ENCODE data around the gene PLCB1. TPM values are rescaled to one million over a fixed set of nuclear protein-coding genes. Genes with fewer than 3 reads are reported as not detected.

PLCB1 gene
- total RNA-seq, 1 donor from 2014 or later: 16.2 TPM

GRCh38 chr20:8530022-8530421 lies 398.0 kb downstream of the PLCB1 start:
- no peak overlapping the region for H3K4me3 Mint-ChIP-seq (ENCODE audit: low read depth)

DNA sequence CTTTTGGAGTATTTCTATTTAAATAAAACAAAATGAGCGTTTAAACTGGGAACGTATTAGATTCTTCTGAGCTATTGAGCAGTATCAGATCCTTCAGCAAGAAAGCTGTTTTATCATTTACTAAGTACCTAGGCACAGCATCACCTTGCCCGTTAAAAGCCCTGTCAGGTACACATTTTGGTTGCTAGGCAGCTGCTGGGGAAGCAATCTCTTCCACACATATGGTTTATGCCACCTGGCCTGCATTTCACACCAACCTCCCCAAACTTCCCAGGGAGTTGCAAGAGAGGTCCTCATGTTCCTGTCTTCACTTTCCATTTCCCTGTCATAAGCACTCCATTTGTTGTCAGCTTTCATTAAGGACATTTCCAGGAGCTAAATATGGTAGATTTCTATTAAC lies 400.1 kb downstream of the PLCB1 start:
- H3K4me1 Mint-ChIP-seq (ENCODE audit: low read depth): no peaks in the 10 kb centered on the region
- no peak for DNase-seq (ENCODE audit: low spot score, unreplicated experiment)
- TF ChIP-seq, protein P1, sequence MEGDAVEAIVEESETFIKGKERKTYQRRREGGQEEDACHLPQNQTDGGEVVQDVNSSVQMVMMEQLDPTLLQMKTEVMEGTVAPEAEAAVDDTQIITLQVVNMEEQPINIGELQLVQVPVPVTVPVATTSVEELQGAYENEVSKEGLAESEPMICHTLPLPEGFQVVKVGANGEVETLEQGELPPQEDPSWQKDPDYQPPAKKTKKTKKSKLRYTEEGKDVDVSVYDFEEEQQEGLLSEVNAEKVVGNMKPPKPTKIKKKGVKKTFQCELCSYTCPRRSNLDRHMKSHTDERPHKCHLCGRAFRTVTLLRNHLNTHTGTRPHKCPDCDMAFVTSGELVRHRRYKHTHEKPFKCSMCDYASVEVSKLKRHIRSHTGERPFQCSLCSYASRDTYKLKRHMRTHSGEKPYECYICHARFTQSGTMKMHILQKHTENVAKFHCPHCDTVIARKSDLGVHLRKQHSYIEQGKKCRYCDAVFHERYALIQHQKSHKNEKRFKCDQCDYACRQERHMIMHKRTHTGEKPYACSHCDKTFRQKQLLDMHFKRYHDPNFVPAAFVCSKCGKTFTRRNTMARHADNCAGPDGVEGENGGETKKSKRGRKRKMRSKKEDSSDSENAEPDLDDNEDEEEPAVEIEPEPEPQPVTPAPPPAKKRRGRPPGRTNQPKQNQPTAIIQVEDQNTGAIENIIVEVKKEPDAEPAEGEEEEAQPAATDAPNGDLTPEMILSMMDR (IDR thresholded peaks at IDR 0.05; ENCODE audit: unreplicated experiment): no peak
- H3K4me3 Mint-ChIP-seq (ENCODE audit: low read depth): no peak overlapping the region
- H3K27me3 Mint-ChIP-seq: no peaks in the 10 kb centered on the region
- no peak overlapping the region for H3K27ac Mint-ChIP-seq
- no peaks in the 10 kb centered on the region for H3K9me3 Mint-ChIP-seq (ENCODE audit: low read depth)
- no peaks in the 10 kb centered on the region for H3K36me3 Mint-ChIP-seq (ENCODE audit: insufficient read depth)

More at GRCh38 chr20:8530022-8530421, 398.0 kb downstream of the PLCB1 start:
- DNase-seq (ENCODE audit: low spot score, unreplicated experiment): no peak
- TF ChIP-seq, protein P1 (IDR thresholded peaks at IDR 0.05; ENCODE audit: unreplicated experiment): no peak
- Mint-ChIP-seq H3K36me3 (ENCODE audit: insufficient read depth) (no peaks in the 10 kb centered on the region), H3K27ac (no peak overlapping the region), H3K27me3 (no peaks in the 10 kb centered on the region), H3K4me1 (ENCODE audit: low read depth) (no peaks in the 10 kb centered on the region), H3K9me3 (ENCODE audit: low read depth) (no peaks in the 10 kb centered on the region)

DNA sequence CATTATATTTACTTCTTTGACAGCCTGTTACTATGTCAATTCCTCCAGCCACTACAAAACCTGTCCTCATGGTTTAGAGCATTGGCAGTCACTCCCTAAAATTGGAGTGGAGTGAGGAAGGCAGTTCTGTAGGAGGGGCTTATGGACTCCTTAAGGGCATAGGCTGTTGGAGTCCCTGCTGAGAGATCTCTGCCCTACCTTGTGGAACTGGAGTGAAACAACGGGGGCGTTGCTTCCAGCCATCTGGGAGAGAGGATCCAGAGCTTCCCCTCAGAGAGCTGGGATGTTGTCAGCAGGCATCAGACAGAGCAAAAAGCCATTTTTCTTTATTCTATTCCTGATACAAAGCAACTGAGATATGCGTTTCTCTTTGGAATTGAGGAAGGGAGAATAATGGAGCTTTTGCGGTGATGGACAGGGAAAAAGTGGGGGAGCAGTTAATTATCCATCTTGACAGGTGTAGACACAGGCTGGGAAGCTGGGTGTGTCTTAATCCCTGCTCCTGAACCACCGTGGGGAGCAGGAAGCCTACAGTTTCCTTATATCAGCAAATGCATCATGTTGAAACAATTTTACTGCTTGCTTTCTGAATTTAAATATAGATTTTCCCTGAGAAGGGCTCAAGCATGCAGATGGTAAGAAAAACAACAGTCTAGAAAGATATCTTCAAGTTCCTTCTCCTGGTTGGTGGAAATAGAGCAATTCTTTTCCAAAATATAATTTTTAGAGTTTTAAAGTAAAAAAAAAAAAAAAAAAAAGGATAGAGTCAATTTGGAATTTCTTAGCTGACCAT lies 402.5 kb downstream of the PLCB1 start:
- H3K4me3 Mint-ChIP-seq (ENCODE audit: low read depth): no peak overlapping the region
- H3K4me1 Mint-ChIP-seq (ENCODE audit: low read depth): no peaks in the 10 kb centered on the region
- no peaks in the 10 kb centered on the region for H3K9me3 Mint-ChIP-seq (ENCODE audit: low read depth)
- TF ChIP-seq, protein P1 (IDR thresholded peaks at IDR 0.05; ENCODE audit: unreplicated experiment): no peak
- H3K36me3 Mint-ChIP-seq (ENCODE audit: insufficient read depth): no peaks in the 10 kb centered on the region
- DNase-seq (ENCODE audit: low spot score, unreplicated experiment): no peak
- no peak overlapping the region for H3K27ac Mint-ChIP-seq
- no peaks in the 10 kb centered on the region for H3K27me3 Mint-ChIP-seq

- no peak for DNase-seq (ENCODE audit: low spot score, unreplicated experiment)
- Mint-ChIP-seq H3K27me3 (no peaks in the 10 kb centered on the region), H3K36me3 (ENCODE audit: insufficient read depth) (no peaks in the 10 kb centered on the region), H3K27ac (no peak overlapping the region), H3K4me1 (ENCODE audit: low read depth) (peaks cover 6% of the 10 kb centered on the region), H3K9me3 (ENCODE audit: low read depth) (no peaks in the 10 kb centered on the region), H3K4me3 (ENCODE audit: low read depth) (no peak overlapping the region)
- TF ChIP-seq, protein P1 (IDR thresholded peaks at IDR 0.05; ENCODE audit: unreplicated experiment): peak; percentile 67
These were observed 403.6 kb downstream of the PLCB1 start for GRCh38 chr20:8535403-8536261.

GRCh38 chr20:8536262-8536618 lies 404.2 kb downstream of the PLCB1 start:
- no peaks in the 10 kb centered on the region for H3K27me3 Mint-ChIP-seq
- H3K36me3 Mint-ChIP-seq (ENCODE audit: insufficient read depth): no peaks in the 10 kb centered on the region
- TF ChIP-seq, protein P1 (IDR thresholded peaks at IDR 0.05; ENCODE audit: unreplicated experiment): no peak
- H3K27ac Mint-ChIP-seq: no peak overlapping the region
- DNase-seq (ENCODE audit: low spot score, unreplicated experiment): no peak
- H3K4me1 Mint-ChIP-seq (ENCODE audit: low read depth): peaks cover 6% of the 10 kb centered on the region
- H3K4me3 Mint-ChIP-seq (ENCODE audit: low read depth): no peak overlapping the region
- H3K9me3 Mint-ChIP-seq (ENCODE audit: low read depth): no peaks in the 10 kb centered on the region

Data from progenitor cell of endocrine pancreas (in vitro differentiated cells).